NCI-H1694 treated with DMSO at 0.1 percent for 48 hours (cell line): ENCODE measurements around the gene HACD3.
A peak's percentile ranks its signal among the peaks of the same experiment; 100 is the strongest.
"Not testable (repeated sequence)": the region's sequence is repeated elsewhere in the genome, so short reads cannot be mapped to it uniquely, and the experiment has no call there.

Experiments
- DNase-seq: peaks from one replicate; lab custom pipeline; 2025; lab: John Stamatoyannopoulos, UW

HACD3 gene

GRCh38 chr15:65603134-65603533 lies 72.9 kb downstream of the HACD3 start:
- no peak for DNase-seq

GRCh38 chr15:65603559-65603958 lies 73.3 kb downstream of the HACD3 start:
- DNase-seq: no peak

GRCh38 chr15:65610871-65611718 lies 80.8 kb downstream of the HACD3 start, which contains the start of gene INTS14:
TSS of gene INTS14 (minus strand) at chr15:65611131. CDS start at chr15:65607380, 3,751 bp downstream.
- DNase-seq: peak; percentile 93

GRCh38 chr15:65611888-65612615 lies 81.8 kb downstream of the HACD3 start:
- DNase-seq: no peak

- no peak for DNase-seq
Observed at GRCh38 chr15:65612616-65612946, 82.3 kb downstream of the HACD3 start.

- DNase-seq: no peak
Observed at GRCh38 chr15:65612949-65613744, 82.9 kb downstream of the HACD3 start.

GRCh38 chr15:65615887-65616286 lies 85.6 kb downstream of the HACD3 start:
- not testable (repeated sequence) for DNase-seq

GRCh38 chr15:65618560-65619109 lies 88.4 kb downstream of the HACD3 start:
- no peak for DNase-seq

GRCh38 chr15:65619626-65620290 lies 89.5 kb downstream of the HACD3 start:
- DNase-seq: no peak

- DNase-seq: no peak
Observed at GRCh38 chr15:65620833-65621232, 90.6 kb downstream of the HACD3 start.

GRCh38 chr15:65621638-65622037 lies 91.4 kb downstream of the HACD3 start, which contains the start of gene SLC24A1:
TSS of gene SLC24A1 (plus strand) at chr15:65621938. CDS start at chr15:65624081, 2,143 bp downstream.
- no peak for DNase-seq

- DNase-seq: no peak
Observed at GRCh38 chr15:65623103-65623502, 92.8 kb downstream of the HACD3 start.

- DNase-seq: no peak
Observed at GRCh38 chr15:65626856-65627255, 96.6 kb downstream of the HACD3 start.
